ENCODE measurements around the gene TBK1. TPM values are rescaled to one million over a fixed set of nuclear protein-coding genes. Genes with fewer than 3 reads are reported as not detected.
A peak's percentile ranks its signal among the peaks of the same experiment; 100 is the strongest.

Gene TBK1
- total and polyA plus RNA-seq, 9 of the 15 experiments (the other 6 are each of a cell fraction or from before 2014, with no cell fraction given), result 20.4 to 42.0 (median 27.8) TPM

DNA sequence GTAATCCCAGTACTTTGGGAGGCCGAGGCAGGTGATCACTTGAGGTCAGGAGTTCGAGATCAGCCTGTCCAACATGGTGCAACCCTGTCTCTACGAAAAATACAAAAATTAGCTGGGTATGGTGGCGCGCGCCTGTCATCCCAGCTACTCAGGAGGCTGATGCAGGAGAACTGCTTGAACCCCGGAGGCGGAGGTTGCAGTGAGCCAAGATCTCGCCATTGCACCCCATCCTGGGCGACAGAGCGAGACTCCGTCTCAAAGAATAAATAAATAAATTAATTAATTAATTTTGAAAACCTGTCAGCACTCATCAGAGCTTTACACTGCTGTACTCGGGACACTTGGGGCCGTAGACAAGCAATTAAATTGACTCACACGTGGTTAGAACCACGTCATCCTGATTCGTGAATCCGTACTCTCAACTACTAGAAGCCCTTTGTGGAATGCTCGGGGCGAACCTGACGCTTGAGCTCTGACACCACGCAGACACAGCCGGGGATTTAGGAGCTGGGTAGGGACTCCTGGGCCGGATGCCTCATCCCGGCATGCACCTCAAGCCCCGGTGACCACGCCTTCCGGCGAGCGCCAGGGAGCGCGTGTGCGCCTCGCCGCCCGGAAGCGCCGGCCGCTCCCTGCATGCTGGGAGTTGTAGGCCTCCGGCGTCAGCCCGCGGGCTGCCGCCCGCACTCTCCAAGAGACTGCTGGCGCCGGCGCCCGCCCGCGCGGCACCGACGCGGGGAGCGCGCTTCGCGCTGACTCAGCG lies 48.0 kb upstream of the TBK1 start, which contains the start of gene XPOT (continued):
- TF ChIP-seq OTX1 (CRISPR knock-in tag; IDR thresholded peaks at IDR 0.05), result 0 out of 2 replicates have a peak, but pooled peaks have one; percentile 26
- 0 out of 2 replicates have a peak, but pooled peaks have one; percentile 39 for TF ChIP-seq ZNF24 (IDR thresholded peaks at IDR 0.05)
- TF ChIP-seq FUS (optimal IDR thresholded peaks at IDR 0.05; ENCODE audit: low read depth, low read length), result no peak
- TF ChIP-seq, protein P1, sequence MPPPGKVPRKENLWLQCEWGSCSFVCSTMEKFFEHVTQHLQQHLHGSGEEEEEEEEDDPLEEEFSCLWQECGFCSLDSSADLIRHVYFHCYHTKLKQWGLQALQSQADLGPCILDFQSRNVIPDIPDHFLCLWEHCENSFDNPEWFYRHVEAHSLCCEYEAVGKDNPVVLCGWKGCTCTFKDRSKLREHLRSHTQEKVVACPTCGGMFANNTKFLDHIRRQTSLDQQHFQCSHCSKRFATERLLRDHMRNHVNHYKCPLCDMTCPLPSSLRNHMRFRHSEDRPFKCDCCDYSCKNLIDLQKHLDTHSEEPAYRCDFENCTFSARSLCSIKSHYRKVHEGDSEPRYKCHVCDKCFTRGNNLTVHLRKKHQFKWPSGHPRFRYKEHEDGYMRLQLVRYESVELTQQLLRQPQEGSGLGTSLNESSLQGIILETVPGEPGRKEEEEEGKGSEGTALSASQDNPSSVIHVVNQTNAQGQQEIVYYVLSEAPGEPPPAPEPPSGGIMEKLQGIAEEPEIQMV (tag; conservative IDR thresholded peaks at IDR 0.05; ENCODE audit: low read depth), result no peak
- TF ChIP-seq, protein P2, sequence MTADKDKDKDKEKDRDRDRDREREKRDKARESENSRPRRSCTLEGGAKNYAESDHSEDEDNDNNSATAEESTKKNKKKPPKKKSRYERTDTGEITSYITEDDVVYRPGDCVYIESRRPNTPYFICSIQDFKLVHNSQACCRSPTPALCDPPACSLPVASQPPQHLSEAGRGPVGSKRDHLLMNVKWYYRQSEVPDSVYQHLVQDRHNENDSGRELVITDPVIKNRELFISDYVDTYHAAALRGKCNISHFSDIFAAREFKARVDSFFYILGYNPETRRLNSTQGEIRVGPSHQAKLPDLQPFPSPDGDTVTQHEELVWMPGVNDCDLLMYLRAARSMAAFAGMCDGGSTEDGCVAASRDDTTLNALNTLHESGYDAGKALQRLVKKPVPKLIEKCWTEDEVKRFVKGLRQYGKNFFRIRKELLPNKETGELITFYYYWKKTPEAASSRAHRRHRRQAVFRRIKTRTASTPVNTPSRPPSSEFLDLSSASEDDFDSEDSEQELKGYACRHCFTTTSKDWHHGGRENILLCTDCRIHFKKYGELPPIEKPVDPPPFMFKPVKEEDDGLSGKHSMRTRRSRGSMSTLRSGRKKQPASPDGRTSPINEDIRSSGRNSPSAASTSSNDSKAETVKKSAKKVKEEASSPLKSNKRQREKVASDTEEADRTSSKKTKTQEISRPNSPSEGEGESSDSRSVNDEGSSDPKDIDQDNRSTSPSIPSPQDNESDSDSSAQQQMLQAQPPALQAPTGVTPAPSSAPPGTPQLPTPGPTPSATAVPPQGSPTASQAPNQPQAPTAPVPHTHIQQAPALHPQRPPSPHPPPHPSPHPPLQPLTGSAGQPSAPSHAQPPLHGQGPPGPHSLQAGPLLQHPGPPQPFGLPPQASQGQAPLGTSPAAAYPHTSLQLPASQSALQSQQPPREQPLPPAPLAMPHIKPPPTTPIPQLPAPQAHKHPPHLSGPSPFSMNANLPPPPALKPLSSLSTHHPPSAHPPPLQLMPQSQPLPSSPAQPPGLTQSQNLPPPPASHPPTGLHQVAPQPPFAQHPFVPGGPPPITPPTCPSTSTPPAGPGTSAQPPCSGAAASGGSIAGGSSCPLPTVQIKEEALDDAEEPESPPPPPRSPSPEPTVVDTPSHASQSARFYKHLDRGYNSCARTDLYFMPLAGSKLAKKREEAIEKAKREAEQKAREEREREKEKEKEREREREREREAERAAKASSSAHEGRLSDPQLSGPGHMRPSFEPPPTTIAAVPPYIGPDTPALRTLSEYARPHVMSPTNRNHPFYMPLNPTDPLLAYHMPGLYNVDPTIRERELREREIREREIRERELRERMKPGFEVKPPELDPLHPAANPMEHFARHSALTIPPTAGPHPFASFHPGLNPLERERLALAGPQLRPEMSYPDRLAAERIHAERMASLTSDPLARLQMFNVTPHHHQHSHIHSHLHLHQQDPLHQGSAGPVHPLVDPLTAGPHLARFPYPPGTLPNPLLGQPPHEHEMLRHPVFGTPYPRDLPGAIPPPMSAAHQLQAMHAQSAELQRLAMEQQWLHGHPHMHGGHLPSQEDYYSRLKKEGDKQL (CRISPR knock-in tag; IDR thresholded peaks at IDR 0.05; ENCODE audit: borderline replicate concordance), result no peak
- TF ChIP-seq, protein P3, sequence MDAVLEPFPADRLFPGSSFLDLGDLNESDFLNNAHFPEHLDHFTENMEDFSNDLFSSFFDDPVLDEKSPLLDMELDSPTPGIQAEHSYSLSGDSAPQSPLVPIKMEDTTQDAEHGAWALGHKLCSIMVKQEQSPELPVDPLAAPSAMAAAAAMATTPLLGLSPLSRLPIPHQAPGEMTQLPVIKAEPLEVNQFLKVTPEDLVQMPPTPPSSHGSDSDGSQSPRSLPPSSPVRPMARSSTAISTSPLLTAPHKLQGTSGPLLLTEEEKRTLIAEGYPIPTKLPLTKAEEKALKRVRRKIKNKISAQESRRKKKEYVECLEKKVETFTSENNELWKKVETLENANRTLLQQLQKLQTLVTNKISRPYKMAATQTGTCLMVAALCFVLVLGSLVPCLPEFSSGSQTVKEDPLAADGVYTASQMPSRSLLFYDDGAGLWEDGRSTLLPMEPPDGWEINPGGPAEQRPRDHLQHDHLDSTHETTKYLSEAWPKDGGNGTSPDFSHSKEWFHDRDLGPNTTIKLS (IDR thresholded peaks at IDR 0.05; ENCODE audit: borderline replicate concordance, low read depth), result peak; percentile 64; the same call in 1 of the 2 replicates
- TF ChIP-seq, protein P4, sequence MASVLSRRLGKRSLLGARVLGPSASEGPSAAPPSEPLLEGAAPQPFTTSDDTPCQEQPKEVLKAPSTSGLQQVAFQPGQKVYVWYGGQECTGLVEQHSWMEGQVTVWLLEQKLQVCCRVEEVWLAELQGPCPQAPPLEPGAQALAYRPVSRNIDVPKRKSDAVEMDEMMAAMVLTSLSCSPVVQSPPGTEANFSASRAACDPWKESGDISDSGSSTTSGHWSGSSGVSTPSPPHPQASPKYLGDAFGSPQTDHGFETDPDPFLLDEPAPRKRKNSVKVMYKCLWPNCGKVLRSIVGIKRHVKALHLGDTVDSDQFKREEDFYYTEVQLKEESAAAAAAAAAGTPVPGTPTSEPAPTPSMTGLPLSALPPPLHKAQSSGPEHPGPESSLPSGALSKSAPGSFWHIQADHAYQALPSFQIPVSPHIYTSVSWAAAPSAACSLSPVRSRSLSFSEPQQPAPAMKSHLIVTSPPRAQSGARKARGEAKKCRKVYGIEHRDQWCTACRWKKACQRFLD (CRISPR knock-in tag; IDR thresholded peaks at IDR 0.05), result peak; percentile 37; the same call in 1 of the 2 replicates
- TF ChIP-seq, protein P5, sequence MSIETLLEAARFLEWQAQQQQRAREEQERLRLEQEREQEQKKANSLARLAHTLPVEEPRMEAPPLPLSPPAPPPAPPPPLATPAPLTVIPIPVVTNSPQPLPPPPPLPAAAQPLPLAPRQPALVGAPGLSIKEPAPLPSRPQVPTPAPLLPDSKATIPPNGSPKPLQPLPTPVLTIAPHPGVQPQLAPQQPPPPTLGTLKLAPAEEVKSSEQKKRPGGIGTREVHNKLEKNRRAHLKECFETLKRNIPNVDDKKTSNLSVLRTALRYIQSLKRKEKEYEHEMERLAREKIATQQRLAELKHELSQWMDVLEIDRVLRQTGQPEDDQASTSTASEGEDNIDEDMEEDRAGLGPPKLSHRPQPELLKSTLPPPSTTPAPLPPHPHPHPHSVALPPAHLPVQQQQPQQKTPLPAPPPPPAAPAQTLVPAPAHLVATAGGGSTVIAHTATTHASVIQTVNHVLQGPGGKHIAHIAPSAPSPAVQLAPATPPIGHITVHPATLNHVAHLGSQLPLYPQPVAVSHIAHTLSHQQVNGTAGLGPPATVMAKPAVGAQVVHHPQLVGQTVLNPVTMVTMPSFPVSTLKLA (conservative IDR thresholded peaks at IDR 0.05), result peak; percentile 83 to 85
- 0 out of 2 replicates have a peak, but pooled peaks have one; percentile 23 for TF ChIP-seq CBX1 (IDR thresholded peaks at IDR 0.05; ENCODE audit: low read depth)
- peak; percentile 73; the same call in 1 of the 2 replicates for TF ChIP-seq JUN (IDR thresholded peaks at IDR 0.05; ENCODE audit: borderline replicate concordance, low read depth, low read length)
- no peak for TF ChIP-seq JUN (CRISPR knock-in tag; IDR thresholded peaks at IDR 0.05; ENCODE audit: borderline replicate concordance)
- 0 out of 2 replicates have a peak, but pooled peaks have one; percentile 14 for TF ChIP-seq NR2C2 (CRISPR knock-in tag; IDR thresholded peaks at IDR 0.05)
- no peak for TF ChIP-seq NR2C2 (tag; IDR thresholded peaks at IDR 0.05)
